ENCODE data around the gene KNCN.
A peak's percentile ranks its signal among the peaks of the same experiment; 100 is the strongest.

Gene KNCN

GRCh38 chr1:46551597-46552095 lies at the start of gene KNCN:
Gene KNCN (minus strand): TSS chr1:46551647. CDS start chr1:46551215, 432 bp downstream.
- Histone ChIP-seq H3K4me1 (ENCODE audit: control insufficient read depth in 5 of 5, insufficient read depth in 5 of 5, low read length in 5 of 5) (peaks cover 0 to 7% (median 3%) of the 10 kb centered on the region in 5 donors), H3K9me3 (ENCODE audit: control insufficient read depth in 5 of 5, low read length in 5 of 5) (no peaks in the 10 kb centered on the region), H3K9ac (ENCODE audit: low read length in 5 of 5) (no peak within 1 kb of the TSS), H3K4me3 (ENCODE audit: low read depth in 1 of 5, low read length in 5 of 5) (no peak within 1 kb of the TSS), H3K36me3 (ENCODE audit: control insufficient read depth in 5 of 5, insufficient read depth in 5 of 5, low read length in 5 of 5) (no peaks in the 10 kb centered on the region), H3K27me3 (ENCODE audit: control insufficient read depth in 5 of 5, insufficient read depth in 4 of 5, low read length in 5 of 5) (peaks cover 3 to 22% (median 12%) of the 10 kb centered on the region in 5 donors), H3K27ac (ENCODE audit: low read depth, low read length) (no peak within 1 kb of the TSS)

DNA sequence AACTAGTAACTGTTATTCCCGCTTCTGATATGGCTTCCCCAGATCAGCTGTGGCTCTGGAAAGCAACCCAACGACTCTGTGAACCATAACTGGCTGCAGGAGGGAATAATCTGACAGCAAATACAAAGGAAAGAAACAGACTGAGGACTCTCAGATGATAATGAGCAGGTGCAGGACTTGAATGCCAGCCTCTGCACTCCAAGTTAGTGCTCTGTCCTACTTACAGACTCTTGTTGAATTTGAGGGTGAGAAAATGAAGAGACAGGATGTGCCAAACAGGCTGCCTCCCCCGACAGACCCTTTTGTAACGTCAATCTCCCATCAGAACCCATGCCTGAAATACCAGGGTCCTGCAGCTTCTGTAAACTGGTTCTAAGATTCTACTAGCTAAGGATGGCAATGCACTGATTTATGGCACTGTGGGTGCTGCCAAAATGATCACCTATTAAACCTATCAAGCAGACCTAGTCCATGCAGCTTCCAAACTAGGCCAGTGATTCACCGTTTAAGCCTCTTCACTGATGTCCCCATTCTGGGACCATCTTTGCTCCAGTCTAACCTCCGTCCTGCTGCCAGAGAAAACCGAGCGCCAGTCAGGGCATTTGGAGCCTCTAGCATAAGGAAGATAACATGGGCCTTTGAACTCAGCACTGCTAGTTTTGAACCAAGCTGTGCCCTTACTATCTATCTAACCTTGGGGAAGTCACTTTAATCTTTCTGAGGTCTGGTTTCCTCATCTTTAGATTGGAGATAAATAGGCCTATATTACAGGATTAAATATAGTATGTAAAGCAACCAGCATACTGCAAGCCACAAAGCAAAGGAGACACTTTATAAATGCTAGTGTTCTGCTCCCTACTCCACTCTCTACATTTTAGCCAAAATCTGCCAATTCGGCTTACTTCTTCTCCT lies 47.9 kb upstream of the KNCN start:
- H3K27me3 ChIP-seq (ENCODE audit: control insufficient read depth in 5 of 5, insufficient read depth in 4 of 5, low read length in 5 of 5), result no peaks in the 10 kb centered on the region
- no peaks in the 10 kb centered on the region for H3K9me3 ChIP-seq (ENCODE audit: control insufficient read depth in 5 of 5, low read length in 5 of 5)
- H3K4me3 ChIP-seq (ENCODE audit: low read depth in 1 of 5, low read length in 5 of 5), result no peak overlapping the region
- H3K4me1 ChIP-seq (ENCODE audit: control insufficient read depth in 5 of 5, insufficient read depth in 5 of 5, low read length in 5 of 5), result peaks cover 3 to 72% (median 57%) of the 10 kb centered on the region in 5 donors
- peaks cover 0 to 4% (median 0%) of the 10 kb centered on the region in 5 donors for H3K36me3 ChIP-seq (ENCODE audit: control insufficient read depth in 5 of 5, insufficient read depth in 5 of 5, low read length in 5 of 5)
- H3K27ac ChIP-seq (ENCODE audit: low read depth, low read length), result no peak overlapping the region
- H3K9ac ChIP-seq (ENCODE audit: low read length in 5 of 5), result peak overlapping the region in 1 of 5 donors; percentile 10

DNA sequence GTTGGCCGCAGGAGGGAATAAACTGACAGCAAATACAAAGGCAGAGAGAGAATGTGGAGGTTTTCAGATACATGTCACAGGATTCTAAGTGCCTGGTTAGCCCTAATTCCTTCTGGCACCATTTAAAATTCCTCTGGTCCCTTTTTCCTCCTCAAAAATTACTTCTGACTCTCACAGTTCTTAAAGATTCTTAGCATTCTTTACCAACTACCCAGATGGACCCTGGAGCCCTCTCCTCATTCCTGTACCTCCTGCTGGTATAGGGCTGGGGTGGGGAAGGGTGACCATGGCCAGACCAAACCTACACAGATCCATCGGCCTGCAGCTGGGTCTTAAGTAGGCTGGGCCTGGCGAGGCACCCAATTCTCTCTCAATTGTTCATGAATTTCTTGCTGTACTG lies 45.4 kb upstream of the KNCN start:
- no peak overlapping the region for H3K4me3 ChIP-seq (ENCODE audit: low read depth in 1 of 5, low read length in 5 of 5)
- no peaks in the 10 kb centered on the region for H3K27me3 ChIP-seq (ENCODE audit: control insufficient read depth in 5 of 5, insufficient read depth in 4 of 5, low read length in 5 of 5)
- H3K36me3 ChIP-seq (ENCODE audit: control insufficient read depth in 5 of 5, insufficient read depth in 5 of 5, low read length in 5 of 5), result peaks cover 0 to 26% (median 17%) of the 10 kb centered on the region in 5 donors
- H3K9me3 ChIP-seq (ENCODE audit: control insufficient read depth in 5 of 5, low read length in 5 of 5), result no peaks in the 10 kb centered on the region
- peak overlapping the region; percentile 66 for H3K27ac ChIP-seq (ENCODE audit: low read depth, low read length)
- H3K4me1 ChIP-seq (ENCODE audit: control insufficient read depth in 5 of 5, insufficient read depth in 5 of 5, low read length in 5 of 5), result peaks cover 0 to 62% (median 44%) of the 10 kb centered on the region in 5 donors
- H3K9ac ChIP-seq (ENCODE audit: low read length in 5 of 5), result no peak overlapping the region

- Histone ChIP-seq H3K9ac (ENCODE audit: low read length in 5 of 5) (no peak overlapping the region), H3K27ac (ENCODE audit: low read depth, low read length) (peak overlapping the region; percentile 66), H3K4me3 (ENCODE audit: low read depth in 1 of 5, low read length in 5 of 5) (no peak overlapping the region), H3K36me3 (ENCODE audit: control insufficient read depth in 5 of 5, insufficient read depth in 5 of 5, low read length in 5 of 5) (peaks cover 0 to 34% (median 25%) of the 10 kb centered on the region in 5 donors), H3K9me3 (ENCODE audit: control insufficient read depth in 5 of 5, low read length in 5 of 5) (no peaks in the 10 kb centered on the region), H3K27me3 (ENCODE audit: control insufficient read depth in 5 of 5, insufficient read depth in 4 of 5, low read length in 5 of 5) (no peaks in the 10 kb centered on the region), H3K4me1 (ENCODE audit: control insufficient read depth in 5 of 5, insufficient read depth in 5 of 5, low read length in 5 of 5) (peaks cover 0 to 54% (median 36%) of the 10 kb centered on the region in 5 donors)
These were observed 44.6 kb upstream of the KNCN start for GRCh38 chr1:46596036-46596435.

DNA sequence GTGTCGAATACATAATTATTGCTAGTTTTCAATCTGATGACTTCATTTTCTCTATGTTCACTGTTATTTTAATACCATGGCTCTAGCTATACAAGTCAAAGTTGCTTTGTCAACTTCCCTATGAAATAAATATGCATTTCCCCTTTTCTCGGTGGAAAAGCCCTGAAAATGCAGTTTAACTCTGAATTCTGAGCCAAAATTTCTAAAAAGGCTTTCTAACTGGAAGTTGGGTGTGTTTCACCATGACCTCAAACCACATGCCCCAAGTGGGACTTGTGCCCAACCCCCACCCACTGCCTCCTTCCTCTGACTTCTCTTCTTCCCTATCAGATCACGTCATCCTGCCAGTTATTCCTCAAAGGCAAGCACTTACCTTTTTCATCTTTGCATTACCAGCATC lies 43.7 kb upstream of the KNCN start:
- H3K9me3 ChIP-seq (ENCODE audit: control insufficient read depth in 5 of 5, low read length in 5 of 5), result no peaks in the 10 kb centered on the region
- no peak overlapping the region for H3K9ac ChIP-seq (ENCODE audit: low read length in 5 of 5)
- H3K36me3 ChIP-seq (ENCODE audit: control insufficient read depth in 5 of 5, insufficient read depth in 5 of 5, low read length in 5 of 5), result peaks cover 9 to 43% (median 34%) of the 10 kb centered on the region in 5 donors
- no peak overlapping the region for H3K4me3 ChIP-seq (ENCODE audit: low read depth in 1 of 5, low read length in 5 of 5)
- peaks cover 0 to 46% (median 29%) of the 10 kb centered on the region in 5 donors for H3K4me1 ChIP-seq (ENCODE audit: control insufficient read depth in 5 of 5, insufficient read depth in 5 of 5, low read length in 5 of 5)
- H3K27me3 ChIP-seq (ENCODE audit: control insufficient read depth in 5 of 5, insufficient read depth in 4 of 5, low read length in 5 of 5), result no peaks in the 10 kb centered on the region
- peak overlapping the region; percentile 66 for H3K27ac ChIP-seq (ENCODE audit: low read depth, low read length)

- no peaks in the 10 kb centered on the region for H3K9me3 ChIP-seq (ENCODE audit: control insufficient read depth in 5 of 5, low read length in 5 of 5)
- peak overlapping the region in 1 of 5 donors; percentile 22 for H3K9ac ChIP-seq (ENCODE audit: low read length in 5 of 5)
- H3K27me3 ChIP-seq (ENCODE audit: control insufficient read depth in 5 of 5, insufficient read depth in 4 of 5, low read length in 5 of 5), result no peaks in the 10 kb centered on the region
- H3K4me1 ChIP-seq (ENCODE audit: control insufficient read depth in 5 of 5, insufficient read depth in 5 of 5, low read length in 5 of 5), result peaks cover 0 to 36% (median 22%) of the 10 kb centered on the region in 5 donors
- peak overlapping the region; percentile 66 for H3K27ac ChIP-seq (ENCODE audit: low read depth, low read length)
- no peak overlapping the region for H3K4me3 ChIP-seq (ENCODE audit: low read depth in 1 of 5, low read length in 5 of 5)
- peaks cover 13 to 54% (median 44%) of the 10 kb centered on the region in 5 donors for H3K36me3 ChIP-seq (ENCODE audit: control insufficient read depth in 5 of 5, insufficient read depth in 5 of 5, low read length in 5 of 5)
These were observed 42.6 kb upstream of the KNCN start for GRCh38 chr1:46594063-46594462.

GRCh38 chr1:46592823-46593222 lies 41.4 kb upstream of the KNCN start:
- H3K4me3 ChIP-seq (ENCODE audit: low read depth in 1 of 5, low read length in 5 of 5), result no peak overlapping the region
- H3K27me3 ChIP-seq (ENCODE audit: control insufficient read depth in 5 of 5, insufficient read depth in 4 of 5, low read length in 5 of 5), result no peaks in the 10 kb centered on the region
- H3K9ac ChIP-seq (ENCODE audit: low read length in 5 of 5), result no peak overlapping the region
- peaks cover 13 to 57% (median 47%) of the 10 kb centered on the region in 5 donors for H3K36me3 ChIP-seq (ENCODE audit: control insufficient read depth in 5 of 5, insufficient read depth in 5 of 5, low read length in 5 of 5)
- H3K27ac ChIP-seq (ENCODE audit: low read depth, low read length), result no peak overlapping the region
- H3K9me3 ChIP-seq (ENCODE audit: control insufficient read depth in 5 of 5, low read length in 5 of 5), result no peaks in the 10 kb centered on the region
- peaks cover 0 to 35% (median 16%) of the 10 kb centered on the region in 5 donors for H3K4me1 ChIP-seq (ENCODE audit: control insufficient read depth in 5 of 5, insufficient read depth in 5 of 5, low read length in 5 of 5)

- Histone ChIP-seq H3K9me3 (ENCODE audit: control insufficient read depth in 5 of 5, low read length in 5 of 5) (no peaks in the 10 kb centered on the region), H3K27ac (ENCODE audit: low read depth, low read length) (no peak overlapping the region), H3K27me3 (ENCODE audit: control insufficient read depth in 5 of 5, insufficient read depth in 4 of 5, low read length in 5 of 5) (no peaks in the 10 kb centered on the region), H3K36me3 (ENCODE audit: control insufficient read depth in 5 of 5, insufficient read depth in 5 of 5, low read length in 5 of 5) (peaks cover 13 to 74% (median 64%) of the 10 kb centered on the region in 5 donors), H3K4me1 (ENCODE audit: control insufficient read depth in 5 of 5, insufficient read depth in 5 of 5, low read length in 5 of 5) (peaks cover 0 to 27% (median 15%) of the 10 kb centered on the region in 5 donors), H3K9ac (ENCODE audit: low read length in 5 of 5) (no peak overlapping the region), H3K4me3 (ENCODE audit: low read depth in 1 of 5, low read length in 5 of 5) (no peak overlapping the region)
These were observed 38.1 kb upstream of the KNCN start for GRCh38 chr1:46589529-46589928.

GRCh38 chr1:46587069-46587468 lies 35.6 kb upstream of the KNCN start:
- peaks cover 21 to 77% (median 69%) of the 10 kb centered on the region in 5 donors for H3K36me3 ChIP-seq (ENCODE audit: control insufficient read depth in 5 of 5, insufficient read depth in 5 of 5, low read length in 5 of 5)
- no peak overlapping the region for H3K9ac ChIP-seq (ENCODE audit: low read length in 5 of 5)
- no peak overlapping the region for H3K27ac ChIP-seq (ENCODE audit: low read depth, low read length)
- H3K9me3 ChIP-seq (ENCODE audit: control insufficient read depth in 5 of 5, low read length in 5 of 5), result no peaks in the 10 kb centered on the region
- no peak overlapping the region for H3K4me3 ChIP-seq (ENCODE audit: low read depth in 1 of 5, low read length in 5 of 5)
- H3K27me3 ChIP-seq (ENCODE audit: control insufficient read depth in 5 of 5, insufficient read depth in 4 of 5, low read length in 5 of 5), result no peaks in the 10 kb centered on the region
- H3K4me1 ChIP-seq (ENCODE audit: control insufficient read depth in 5 of 5, insufficient read depth in 5 of 5, low read length in 5 of 5), result peaks cover 0 to 31% (median 24%) of the 10 kb centered on the region in 5 donors
